TTC549 (cell line): ENCODE measurements around the gene OTOF.
"Not testable (repeated sequence)": the region's sequence is repeated elsewhere in the genome, so short reads cannot be mapped to it uniquely, and the experiment has no call there.

ENCODE experiments used
- FAIRE-seq: peaks from 2 replicates; lab custom pipeline; 2012; peaks lifted over from hg19 to GRCh38; lab: Jason Lieb, UNC

The OTOF gene

DNA sequence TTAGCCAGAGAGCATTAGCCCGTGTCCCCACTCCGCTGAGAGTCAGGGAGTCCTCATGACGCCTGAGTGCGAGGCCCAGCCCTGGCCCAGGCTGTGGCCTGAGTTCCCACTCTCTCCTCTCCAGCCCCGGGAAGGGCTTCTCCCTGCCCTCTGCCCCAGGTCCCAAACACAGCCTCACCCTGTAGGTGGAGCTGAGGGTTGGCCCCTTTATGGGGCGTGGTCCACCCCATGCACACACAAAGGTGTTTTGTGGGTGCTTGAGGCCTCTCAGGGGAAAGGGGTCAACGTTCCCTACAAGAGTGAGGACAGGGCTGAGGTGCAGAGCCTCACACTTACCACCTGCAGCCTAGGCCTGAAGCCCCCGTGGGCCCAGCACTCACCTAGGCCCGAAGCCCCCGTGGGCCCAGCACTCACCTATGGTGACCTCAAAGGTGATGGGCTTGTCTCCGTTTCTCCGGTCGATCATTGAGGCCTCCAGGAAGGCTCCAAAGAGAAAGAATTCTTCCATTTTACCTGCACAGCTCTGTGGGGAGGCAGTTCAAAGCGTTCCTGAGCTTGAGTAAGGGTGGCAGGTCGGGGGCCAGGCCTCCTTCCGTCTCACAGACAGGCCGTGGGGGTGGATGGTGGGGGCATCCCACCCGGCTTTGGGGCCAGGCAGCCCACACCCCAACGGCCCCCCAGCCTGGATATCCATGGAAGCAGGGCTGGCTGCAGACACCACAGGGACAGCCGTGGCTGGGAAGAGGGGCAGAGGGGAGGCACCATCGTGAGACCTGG lies 2.1 kb upstream of the OTOF start:
- FAIRE-seq, result no peak

DNA sequence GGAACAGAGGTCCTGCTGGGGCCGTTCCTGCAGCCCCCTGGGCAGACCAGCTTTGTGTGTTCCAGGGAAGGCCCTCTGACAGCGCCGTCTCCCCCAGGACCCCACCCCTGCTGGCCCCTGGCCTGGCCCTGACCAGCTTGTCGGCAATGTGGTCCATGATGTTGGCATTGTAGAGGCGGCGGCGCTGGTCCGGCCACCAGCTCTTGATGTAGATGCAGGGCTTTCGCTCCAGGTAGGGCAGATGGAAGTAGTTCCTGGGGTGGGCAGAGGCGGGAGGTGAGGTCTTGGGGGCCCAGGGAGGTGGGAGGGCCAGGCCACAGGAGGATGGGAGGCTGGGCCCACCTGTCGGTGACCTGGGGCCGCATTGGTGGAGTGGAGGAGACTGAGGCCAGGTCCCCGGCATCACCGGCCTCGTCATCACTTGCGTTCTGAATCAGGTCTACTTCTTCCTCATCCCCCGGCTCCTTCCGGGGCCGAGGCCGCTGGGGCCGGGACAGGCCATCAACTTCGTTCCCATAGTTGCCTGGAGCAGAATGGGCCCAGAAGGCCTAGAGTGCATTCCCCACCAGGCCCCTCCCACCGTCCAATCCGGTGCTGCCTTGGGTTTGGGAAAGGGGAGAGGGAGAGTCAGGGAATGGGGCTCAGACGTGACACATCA lies 1.3 kb upstream of the OTOF start:
- FAIRE-seq, result no peak

DNA sequence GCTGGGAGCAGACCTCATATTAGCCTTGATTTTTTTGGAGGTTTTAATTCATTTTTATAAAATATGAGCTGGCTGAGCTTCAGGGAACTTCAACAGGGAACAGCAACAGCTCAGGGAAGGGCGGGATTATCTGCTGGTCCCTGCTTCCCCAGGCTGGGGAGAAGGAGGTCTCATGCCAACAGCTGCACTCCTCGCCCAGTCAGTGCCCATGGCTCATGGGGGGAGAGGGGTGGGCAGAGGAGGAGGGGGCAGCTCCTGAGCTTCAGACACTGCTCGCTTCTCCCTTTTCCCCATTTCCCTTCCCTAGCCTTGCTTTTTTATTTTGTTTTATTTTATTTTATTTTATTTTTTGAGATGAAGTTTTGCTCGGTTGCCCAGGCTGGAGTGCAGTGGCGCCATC lies 442 bp upstream of the OTOF start:
- FAIRE-seq, result no peak

DNA sequence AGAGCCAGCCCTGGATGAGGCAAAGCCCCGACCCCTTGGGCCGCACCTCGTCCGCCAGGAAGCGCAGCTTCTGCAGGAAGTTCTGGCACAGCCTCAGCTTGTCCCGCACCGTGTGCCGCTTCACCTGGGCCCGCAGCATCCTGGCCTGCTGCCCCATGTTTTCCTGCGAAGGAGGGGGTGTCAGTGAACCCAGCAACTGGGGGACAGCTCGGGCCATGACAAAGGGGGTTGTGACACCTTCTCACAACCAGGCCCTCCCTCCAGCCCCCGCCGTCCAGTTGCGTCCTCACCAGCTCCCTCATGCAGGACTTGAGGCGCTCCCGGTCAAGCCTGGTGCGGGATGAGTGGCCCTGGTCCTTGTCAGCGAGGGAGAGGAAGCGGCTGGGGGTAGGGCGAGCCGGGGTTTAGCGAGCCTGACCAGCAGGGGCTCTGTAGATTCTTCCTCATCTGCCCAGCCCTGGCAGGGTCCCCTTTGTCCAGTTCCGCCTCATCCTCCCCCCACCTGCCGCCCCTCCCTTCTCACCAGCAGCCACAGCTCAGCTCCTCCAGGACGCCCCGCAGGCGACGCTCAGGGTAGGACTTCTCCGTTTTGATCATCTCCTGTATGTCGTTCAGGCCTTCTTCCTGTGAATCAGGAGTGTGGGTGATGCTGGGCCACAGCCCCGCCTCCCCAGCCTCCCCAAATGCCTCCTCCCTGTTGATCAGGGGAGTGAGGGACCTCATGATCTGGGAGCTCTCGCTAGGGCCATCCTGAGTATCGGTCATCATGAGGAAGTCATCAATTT lies 606 bp downstream of the OTOF start:
- FAIRE-seq, result no peak

DNA sequence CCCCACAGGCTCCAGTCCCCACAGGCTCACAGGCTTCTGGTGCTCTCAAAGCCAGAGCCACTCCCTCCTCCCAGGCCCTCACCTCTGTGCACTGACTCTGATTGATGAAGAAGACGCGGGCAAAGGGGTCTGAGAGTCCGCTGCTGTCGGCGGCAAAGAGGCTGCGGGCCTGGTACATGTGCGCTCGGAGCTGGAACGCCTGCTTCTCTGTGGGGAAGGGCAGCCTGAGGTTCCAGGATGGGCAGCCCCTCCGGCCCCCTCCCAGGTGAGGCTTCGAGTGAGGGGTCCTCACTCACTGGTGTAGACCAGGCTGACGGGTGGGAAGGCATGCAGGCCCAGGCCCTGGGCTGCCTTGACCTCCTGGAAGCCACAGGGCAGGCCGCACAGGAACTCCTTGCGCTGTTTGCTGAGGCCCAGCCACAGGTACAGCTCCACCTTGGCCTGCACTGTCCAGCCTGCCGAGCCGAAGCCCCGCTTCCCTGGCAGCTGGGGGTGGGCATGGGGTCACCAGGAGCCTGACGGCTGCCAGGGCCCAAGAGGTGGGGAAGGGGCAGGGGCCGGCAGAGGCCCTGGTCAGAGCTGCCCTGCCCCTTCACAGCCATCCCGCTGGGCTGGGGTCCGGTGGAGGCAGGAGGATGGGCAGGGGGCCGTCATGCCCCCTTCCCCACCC lies 2.0 kb downstream of the OTOF start:
- no peak for FAIRE-seq

DNA sequence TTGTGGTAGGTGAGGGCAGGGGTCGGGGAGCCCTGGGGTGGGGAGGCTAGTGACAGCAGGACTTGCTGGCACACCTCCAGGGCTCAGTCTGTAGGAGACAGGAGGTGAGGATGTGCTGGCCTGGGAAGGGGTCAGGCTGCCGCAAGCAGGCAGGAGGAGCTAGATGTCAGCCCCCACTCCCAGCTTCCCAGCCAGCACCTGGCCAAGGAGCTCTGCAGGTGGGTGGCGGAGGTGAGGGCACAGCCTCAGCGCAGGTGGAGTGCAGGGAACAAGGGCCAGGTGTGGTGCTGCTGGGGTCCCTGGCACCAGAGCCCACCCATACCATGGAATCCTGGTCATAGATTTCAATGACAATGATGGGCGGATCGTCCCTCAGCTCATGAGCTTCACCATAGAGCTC lies 2.9 kb downstream of the OTOF start:
- FAIRE-seq, result no peak

DNA sequence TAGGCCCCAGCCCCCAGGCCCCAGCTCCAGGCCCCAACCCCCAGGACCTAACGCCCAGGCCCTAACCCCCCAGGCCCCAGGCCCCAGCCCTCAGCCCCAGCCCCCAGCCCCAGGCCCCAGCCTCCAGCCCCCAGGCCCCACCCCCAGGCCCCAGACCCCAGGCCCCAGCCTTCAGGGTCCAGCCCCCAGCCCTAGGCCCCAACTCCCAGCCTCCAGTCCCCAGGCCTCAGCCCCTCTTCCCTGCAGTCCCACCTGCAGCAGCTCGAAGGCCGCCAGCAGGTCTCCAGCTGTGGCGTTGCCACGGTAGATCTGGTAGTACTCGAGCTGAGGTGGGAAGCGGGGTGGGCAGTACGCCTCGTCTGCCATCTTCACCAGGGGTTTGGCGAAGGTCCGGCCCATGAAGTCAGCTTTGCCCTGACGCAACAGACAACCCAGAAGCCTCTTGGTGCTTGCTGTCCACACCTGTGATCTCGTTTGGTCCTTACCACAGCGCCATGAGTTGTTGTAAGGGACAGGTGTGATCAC lies 3.6 kb downstream of the OTOF start:
- no peak for FAIRE-seq

DNA sequence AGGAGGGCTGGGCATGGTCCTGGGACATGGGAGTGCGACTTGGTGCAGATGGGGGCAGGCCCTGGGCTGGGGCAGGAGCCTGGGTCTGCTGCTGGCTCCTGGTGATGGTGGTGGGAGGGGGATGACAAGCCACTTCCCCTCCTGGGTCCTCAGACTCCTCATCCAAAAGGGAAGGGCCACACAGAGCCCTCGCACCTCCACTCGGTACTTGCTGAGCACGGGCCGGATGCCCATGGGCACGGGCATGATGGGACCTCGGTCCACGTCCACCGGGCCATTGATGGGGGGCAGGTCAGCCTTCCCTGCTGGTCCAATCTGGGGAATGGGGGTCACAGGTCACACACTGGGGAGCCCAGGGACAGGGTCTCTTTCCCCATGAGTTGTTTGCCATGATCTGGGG lies 4.1 kb downstream of the OTOF start:
- no peak for FAIRE-seq

DNA sequence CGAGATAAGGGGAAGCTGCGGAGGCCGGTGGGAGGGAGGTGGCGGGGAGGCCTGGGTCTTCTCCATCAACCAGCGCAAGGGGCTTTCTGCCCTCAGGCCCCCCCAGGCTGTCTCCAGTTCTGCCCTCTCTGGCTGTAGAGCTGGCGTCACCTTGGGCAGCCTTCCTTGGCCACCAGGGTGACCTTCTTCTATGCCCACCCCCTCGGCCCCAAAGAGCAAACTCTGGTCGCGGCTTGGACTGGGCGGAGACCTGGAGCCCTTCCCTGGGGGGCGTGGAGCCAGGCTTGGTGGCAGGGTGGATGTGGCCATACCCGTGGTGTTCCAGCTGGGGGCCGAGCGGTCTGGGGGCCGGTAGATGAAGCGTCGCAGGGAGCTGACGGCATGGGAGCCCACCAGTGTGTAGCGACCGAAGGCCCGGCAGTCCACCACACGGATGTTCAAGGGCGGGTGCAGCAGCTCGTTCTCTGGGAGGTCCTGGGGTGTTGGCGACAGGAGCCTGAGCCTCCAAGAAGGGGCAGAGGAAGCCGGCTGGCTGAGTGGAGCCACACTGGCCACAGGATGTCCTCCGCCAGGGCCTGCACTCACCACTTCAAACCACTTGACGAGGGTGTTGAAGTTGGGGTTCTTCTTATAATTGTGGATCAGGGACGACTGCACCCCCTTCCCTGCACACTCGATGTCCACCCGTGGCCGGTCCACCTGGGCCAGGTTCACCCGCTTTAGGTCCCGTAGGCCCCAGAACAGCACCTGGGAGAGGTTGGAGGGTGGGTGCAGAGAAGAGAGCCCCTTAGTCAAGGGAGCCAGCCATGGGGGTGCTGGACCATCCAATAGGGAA lies 4.9 kb downstream of the OTOF start:
- FAIRE-seq, result no peak

DNA sequence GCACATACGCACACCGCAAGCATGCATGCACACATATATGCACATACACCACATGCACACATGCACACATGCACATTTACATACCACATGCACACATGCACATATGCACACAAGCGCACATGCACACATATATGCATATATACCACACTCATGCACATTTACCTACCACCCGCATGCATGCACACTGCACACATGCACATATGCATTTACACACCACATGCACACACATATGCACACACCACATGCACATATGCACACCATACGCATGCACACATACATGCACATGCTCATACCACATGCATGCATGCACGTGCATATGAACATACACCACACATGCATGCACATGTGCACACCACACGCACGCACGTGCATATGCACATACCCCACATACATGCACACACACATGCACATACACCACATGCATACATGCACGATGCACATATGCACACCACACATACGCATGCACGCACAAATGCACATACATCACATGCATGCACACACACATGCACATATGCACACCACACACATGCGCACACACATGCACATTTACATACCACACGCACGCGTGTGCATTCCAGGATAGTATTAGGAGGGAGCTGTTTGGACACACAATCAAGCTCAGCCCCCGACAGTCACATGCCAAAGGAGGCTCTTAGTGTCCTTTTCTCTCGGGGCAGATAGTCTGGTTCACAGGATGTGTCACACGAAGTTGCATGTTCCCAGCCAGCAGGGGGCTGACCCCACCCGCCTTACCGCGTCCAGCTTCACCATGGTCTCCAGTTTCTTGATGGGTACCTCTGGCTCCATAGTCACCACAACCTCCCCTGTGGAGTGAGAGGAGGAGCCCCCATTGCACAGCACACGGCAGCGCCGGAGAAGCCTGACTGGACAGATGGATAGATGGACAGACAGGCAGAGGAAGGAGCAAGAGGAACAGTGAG lies 5.9 kb downstream of the OTOF start:
- FAIRE-seq, result no peak

DNA sequence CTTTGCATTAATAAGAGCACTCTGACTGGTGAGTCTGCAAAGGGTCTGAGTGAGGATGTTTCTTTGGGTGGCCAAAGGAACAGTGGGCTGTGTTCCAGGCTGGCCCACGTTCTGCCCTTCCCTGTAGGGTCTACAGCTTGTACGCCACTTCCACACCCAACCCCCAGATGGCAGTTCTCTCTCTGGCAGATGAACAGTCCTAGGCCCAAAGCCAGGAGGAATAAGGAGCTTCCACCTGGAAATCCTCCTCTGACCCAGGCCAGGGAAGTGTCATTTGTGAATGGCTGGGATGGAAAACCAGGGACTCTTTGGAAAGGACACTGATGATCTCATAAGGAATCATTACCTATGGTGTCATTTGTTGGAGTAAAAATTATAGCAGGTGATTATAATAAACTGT lies 6.6 kb downstream of the OTOF start:
- no peak for FAIRE-seq

DNA sequence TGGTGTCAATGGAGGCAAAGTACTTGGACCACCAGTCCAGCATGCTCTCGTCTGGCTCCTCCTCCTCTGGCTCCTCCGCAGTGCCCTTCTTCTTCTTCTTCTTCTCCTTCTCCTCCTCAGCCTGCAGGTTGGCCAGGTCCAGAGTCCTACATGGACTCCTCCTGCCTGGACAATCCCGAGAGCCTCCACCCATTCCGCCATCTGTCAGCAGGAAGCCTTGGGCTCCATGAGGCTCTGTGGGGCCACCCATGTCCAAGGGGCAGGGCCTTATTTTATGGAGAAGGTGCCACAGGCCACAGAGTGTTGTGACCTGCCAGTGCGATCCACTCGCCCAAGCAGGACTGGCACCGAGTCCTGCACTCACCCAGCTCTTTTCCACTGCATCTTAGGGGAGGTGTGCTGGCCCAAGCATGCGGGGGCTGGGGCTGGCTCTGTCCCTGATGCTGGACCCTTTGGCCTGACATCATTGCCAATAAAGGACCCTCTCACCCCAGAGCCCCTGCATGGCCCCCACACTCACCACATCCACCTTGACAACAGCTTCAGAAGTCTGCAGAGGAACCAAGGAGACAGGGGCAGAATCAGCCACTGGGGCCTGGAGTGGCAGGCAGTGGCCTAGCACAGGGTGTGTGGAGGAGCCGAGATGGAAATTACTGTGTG lies 7.2 kb downstream of the OTOF start:
- no peak for FAIRE-seq

DNA sequence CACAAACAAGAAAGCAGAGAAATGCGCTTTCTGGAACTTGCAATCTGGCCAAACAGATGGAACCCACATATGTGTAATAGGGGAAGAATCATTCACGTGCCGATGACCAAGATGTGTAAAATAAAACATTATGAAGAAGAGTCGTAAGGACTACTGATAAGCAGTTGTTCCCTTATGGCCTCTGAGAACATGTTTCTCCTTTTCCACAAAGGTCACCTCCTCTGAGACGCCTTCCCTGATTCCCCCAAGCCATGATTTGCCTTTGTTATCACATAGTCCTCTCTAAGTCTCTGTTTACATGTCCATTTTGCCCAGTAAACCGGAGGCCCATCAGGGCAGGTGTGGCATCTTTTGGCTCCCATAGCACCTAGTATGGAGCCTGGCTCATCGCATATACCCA lies 8.0 kb downstream of the OTOF start:
- no peak for FAIRE-seq

DNA sequence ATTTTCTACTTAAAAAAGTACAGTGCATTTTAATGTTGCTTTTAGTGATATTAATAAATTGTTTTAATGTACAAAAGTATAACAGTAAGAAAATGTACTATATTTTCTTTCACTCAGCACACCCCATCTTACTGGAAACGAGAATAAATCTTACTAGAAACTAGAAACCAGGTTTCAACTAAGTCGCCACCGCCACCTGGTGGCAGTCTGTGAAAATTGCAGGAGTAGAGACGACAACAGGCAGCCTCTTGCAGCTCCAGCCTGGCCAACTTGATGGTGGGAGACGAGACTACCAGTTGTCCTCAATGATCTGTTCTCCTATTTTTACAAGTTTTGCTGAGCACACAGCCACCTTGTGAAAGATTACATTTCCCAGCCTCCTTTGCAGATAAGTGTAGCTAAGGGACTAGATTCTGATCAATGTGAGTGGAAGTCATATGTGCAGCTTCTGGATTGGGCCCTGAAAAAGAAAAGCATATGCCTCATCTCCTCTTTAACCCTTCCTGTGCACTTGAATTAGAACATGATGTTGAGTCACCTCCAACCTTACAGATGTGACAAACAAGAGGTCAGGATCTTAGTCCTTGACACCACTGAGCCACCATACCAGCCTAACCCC lies 8.7 kb downstream of the OTOF start:
- FAIRE-seq, result peak; percentile 97

DNA sequence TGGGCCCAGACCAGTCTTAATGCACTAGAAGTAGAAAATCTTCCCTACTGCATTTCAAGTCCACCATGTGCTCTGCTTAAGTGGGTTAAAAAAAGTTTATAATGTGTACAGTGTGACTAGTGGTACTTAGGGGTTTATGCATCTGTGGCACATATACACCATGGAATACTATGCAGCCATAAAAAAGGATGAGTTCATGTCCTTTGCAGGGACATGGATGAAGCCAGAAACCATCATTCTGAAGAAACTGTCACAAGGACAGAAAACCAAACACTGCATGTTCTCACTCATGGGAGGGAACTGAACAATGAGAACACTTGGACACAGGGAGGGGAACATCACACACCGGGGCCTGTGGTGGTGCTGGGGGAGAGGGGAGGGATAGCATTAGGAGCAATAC lies 9.4 kb downstream of the OTOF start:
- not testable (repeated sequence) for FAIRE-seq

DNA sequence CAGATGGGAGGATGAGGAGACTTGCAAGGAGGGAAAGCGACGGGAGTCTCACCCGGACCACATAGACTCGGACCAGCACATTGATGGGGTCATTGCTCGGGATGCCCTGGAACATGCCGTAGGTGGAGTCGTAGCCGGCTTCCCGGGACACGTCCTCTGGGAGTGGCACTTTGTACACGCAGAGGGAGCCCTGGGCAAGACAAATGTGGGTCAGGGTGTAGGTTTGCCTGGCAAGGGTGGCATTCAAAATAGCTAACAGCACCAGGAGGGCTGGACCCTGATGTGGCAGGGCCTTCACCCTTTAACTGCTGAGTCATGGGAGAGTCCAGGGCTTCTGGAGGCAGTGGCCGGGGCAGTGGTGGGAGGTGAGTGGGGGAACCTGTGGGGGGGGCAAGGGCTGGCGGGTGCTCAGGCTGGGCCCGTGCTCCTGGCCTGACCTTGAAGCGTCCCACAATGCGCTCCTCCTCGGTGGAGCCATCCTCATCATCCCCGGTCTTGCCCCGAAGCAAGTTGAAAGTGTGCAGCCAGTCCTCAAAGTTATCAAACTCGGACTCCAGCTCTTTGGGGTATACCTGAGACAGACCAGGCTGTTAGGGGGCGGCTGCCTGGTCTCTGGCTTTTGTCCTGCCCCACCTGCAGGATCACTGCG lies 11.1 kb downstream of the OTOF start:
- FAIRE-seq, result no peak

DNA sequence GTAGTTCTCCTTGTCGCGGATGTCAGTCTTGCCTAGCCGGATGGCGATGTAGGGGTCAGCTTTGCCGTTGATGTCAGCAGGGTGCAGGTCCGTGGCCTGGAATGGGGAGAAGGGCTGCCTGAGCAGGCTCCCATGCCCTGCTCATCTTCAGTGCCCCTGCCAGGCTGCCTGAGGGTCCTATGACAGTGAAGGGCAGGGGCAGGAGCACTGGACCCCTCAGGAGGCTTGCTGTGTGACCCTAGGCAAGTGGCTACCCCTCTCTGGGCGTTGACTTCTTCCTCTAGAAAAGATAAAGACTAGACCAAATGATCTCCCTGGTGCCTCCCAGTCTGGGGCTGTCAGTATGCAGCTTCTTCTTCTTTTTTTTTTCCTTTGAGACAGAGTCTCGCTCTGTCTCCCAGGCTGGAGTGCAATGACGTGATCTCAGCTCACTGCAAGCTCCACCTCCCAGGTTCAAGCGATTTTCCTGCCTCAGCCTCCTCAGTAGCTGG lies 11.9 kb downstream of the OTOF start:
- no peak for FAIRE-seq

DNA sequence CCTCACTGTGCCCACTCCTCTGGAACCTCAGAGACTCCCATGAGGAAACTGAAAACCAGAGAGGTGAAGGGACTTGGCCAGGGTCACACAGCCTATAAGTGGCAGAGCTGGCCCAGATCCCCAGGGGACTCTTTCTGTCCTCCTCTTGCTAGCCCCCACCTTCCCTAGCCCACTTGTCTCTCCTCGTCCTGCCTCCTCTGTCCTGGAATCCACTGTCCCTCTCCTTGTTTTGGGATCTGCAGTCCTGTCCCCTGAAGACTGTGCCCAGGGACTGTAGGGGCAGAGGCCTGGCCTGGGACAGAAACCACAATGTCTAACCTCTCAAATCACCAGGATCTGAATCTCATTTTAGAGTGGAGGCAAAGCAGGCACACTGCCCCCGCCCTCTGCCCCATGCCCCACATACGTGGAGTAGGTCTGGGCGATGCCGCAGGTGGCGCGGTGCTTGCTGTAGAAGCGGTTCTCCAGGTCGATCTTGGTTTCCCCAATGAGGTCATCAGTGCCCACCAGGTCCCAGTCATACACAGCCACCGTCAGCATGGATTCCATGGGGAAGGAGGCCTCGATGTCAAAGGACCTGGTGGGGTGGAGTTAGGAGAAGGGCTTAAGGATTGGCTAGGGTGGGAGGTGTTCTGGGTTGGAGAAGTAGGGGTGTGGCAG lies 12.5 kb downstream of the OTOF start:
- no peak for FAIRE-seq
